ENCODE data around the gene TMEM256. TPM values are rescaled to one million over a fixed set of nuclear protein-coding genes. Genes with fewer than 3 reads are reported as not detected.
A peak's percentile ranks its signal among the peaks of the same experiment; 100 is the strongest.
"Not testable (repeated sequence)": the region's sequence is repeated elsewhere in the genome, so short reads cannot be mapped to it uniquely, and the experiment has no call there.

TMEM256 gene
- total and polyA plus RNA-seq, 2 donors = 109 to 152 TPM

GRCh38 chr17:7383371-7383741 is 20.5 kb downstream of the TMEM256 start:
- Histone ChIP-seq H3K4me3 (ENCODE audit: low read length in 2 of 2) (no peak overlapping the region), H3K36me3 (ENCODE audit: control insufficient read depth in 2 of 2, insufficient read depth in 2 of 2, low read length in 1 of 2) (no peaks in the 10 kb centered on the region), H3K4me1 (ENCODE audit: control insufficient read depth in 2 of 2, insufficient read depth in 2 of 2, low read length in 2 of 2) (peaks cover 2 to 17% of the 10 kb centered on the region in 2 donors), H3K9me3 (ENCODE audit: control insufficient read depth in 2 of 2, insufficient read depth in 1 of 2, low read length in 1 of 2) (peaks cover 0 to 6% of the 10 kb centered on the region in 2 donors), H3K27me3 (ENCODE audit: control insufficient read depth in 2 of 2, insufficient read depth in 1 of 2, low read length in 1 of 2) (peaks cover 34 to 68% of the 10 kb centered on the region in 2 donors), H3K27ac (ENCODE audit: low read depth in 1 of 2, low read length in 1 of 2) (no peak overlapping the region)
- WGBS = 93% methylated on average over 11 of the region's 11 CpGs
- DNase-seq (ENCODE audit: low read depth in 6 of 9, low spot score in 9 of 9) = no peak

- H3K4me1 ChIP-seq (ENCODE audit: control insufficient read depth in 2 of 2, insufficient read depth in 2 of 2, low read length in 2 of 2) = peaks cover 2 to 17% of the 10 kb centered on the region in 2 donors
- peaks cover 0 to 6% of the 10 kb centered on the region in 2 donors for H3K9me3 ChIP-seq (ENCODE audit: control insufficient read depth in 2 of 2, insufficient read depth in 1 of 2, low read length in 1 of 2)
- DNase-seq (ENCODE audit: low read depth in 6 of 9, low spot score in 9 of 9) = no peak
- WGBS = 98% methylated on average over 10 of the region's 10 CpGs
- no peak overlapping the region for H3K27ac ChIP-seq (ENCODE audit: low read depth in 1 of 2, low read length in 1 of 2)
- peaks cover 34 to 69% of the 10 kb centered on the region in 2 donors for H3K27me3 ChIP-seq (ENCODE audit: control insufficient read depth in 2 of 2, insufficient read depth in 1 of 2, low read length in 1 of 2)
- H3K36me3 ChIP-seq (ENCODE audit: control insufficient read depth in 2 of 2, insufficient read depth in 2 of 2, low read length in 1 of 2) = no peaks in the 10 kb centered on the region
- no peak overlapping the region for H3K4me3 ChIP-seq (ENCODE audit: low read length in 2 of 2)
Observed at GRCh38 chr17:7382901-7383300, 21.0 kb downstream of the TMEM256 start.

GRCh38 chr17:7380855-7381683 is 22.8 kb downstream of the TMEM256 start, which contains the start of gene TNK1:
TSS of gene TNK1 (plus strand) at chr17:7381089. CDS start at chr17:7382927, 1,838 bp downstream.
- Histone ChIP-seq H3K4me1 (ENCODE audit: control insufficient read depth in 2 of 2, insufficient read depth in 2 of 2, low read length in 2 of 2) (peaks cover 2 to 17% of the 10 kb centered on the region in 2 donors), H3K4me3 (ENCODE audit: low read length in 2 of 2) (peak within 1 kb of the TSS in 1 of 2 donors; percentile 4), H3K9me3 (ENCODE audit: control insufficient read depth in 2 of 2, insufficient read depth in 1 of 2, low read length in 1 of 2) (peaks cover 0 to 6% of the 10 kb centered on the region in 2 donors), H3K27me3 (ENCODE audit: control insufficient read depth in 2 of 2, insufficient read depth in 1 of 2, low read length in 1 of 2) (peaks cover 34 to 69% of the 10 kb centered on the region in 2 donors), H3K36me3 (ENCODE audit: control insufficient read depth in 2 of 2, insufficient read depth in 2 of 2, low read length in 1 of 2) (no peaks in the 10 kb centered on the region), H3K27ac (ENCODE audit: low read depth in 1 of 2, low read length in 1 of 2) (peak within 1 kb of the TSS in 1 of 2 donors; percentile 3)
- WGBS = 9% methylated on average over 52 of the region's 52 CpGs
- DNase-seq (ENCODE audit: low read depth in 6 of 9, low spot score in 9 of 9) = no peak

DNA sequence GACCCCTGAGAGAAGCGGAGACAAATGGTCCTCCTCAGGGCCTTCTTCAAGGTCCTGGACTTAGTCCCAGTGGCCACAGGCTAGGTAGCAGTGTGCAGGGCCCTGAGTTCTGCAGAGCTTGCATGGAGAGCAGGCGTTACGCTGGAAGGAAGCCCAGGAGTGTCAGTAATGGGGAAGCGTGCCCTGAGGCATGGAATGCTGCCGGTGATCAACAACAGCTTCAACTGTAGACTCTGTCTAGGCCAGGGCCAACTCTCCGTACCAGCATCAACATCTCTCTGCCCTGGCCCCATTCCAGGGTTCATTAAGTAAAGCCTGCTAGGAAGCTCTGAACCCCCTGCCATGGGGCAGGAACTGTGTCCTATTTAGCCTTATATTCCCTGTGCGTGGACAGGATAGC is 23.6 kb downstream of the TMEM256 start:
- Histone ChIP-seq H3K36me3 (ENCODE audit: control insufficient read depth in 2 of 2, insufficient read depth in 2 of 2, low read length in 1 of 2) (no peaks in the 10 kb centered on the region), H3K27me3 (ENCODE audit: control insufficient read depth in 2 of 2, insufficient read depth in 1 of 2, low read length in 1 of 2) (peaks cover 34 to 69% of the 10 kb centered on the region in 2 donors), H3K9me3 (ENCODE audit: control insufficient read depth in 2 of 2, insufficient read depth in 1 of 2, low read length in 1 of 2) (peaks cover 0 to 6% of the 10 kb centered on the region in 2 donors), H3K4me3 (ENCODE audit: low read length in 2 of 2) (no peak overlapping the region), H3K4me1 (ENCODE audit: control insufficient read depth in 2 of 2, insufficient read depth in 2 of 2, low read length in 2 of 2) (peaks cover 2 to 17% of the 10 kb centered on the region in 2 donors), H3K27ac (ENCODE audit: low read depth in 1 of 2, low read length in 1 of 2) (no peak overlapping the region)
- no peak for DNase-seq (ENCODE audit: low read depth in 6 of 9, low spot score in 9 of 9)
- 77% methylated on average over 7 of the region's 7 CpGs for WGBS

DNA sequence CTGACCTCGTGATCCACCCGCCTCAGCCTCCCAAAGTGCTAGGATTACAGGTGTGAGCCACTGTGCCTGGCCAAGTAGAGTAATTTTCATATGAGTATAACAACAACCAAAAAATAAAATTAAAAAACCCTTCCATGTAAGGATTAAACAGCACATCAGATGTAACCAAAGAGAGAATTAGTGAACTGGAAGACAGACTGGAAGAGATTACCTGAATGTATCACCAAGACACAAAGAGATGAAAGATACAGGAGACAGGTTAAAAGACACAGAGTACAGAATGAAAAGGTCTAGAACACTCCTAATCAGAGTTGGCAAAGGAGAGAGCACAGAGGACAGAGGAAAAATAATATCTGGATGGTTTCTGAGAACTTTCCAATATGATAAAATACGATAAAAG is 24.8 kb downstream of the TMEM256 start:
- 98% methylated on average over 3 of the region's 3 CpGs for WGBS
- Histone ChIP-seq H3K4me3 (ENCODE audit: low read length in 2 of 2) (no peak overlapping the region), H3K27ac (ENCODE audit: low read depth in 1 of 2, low read length in 1 of 2) (no peak overlapping the region), H3K36me3 (ENCODE audit: control insufficient read depth in 2 of 2, insufficient read depth in 2 of 2, low read length in 1 of 2) (no peaks in the 10 kb centered on the region), H3K9me3 (ENCODE audit: control insufficient read depth in 2 of 2, insufficient read depth in 1 of 2, low read length in 1 of 2) (peaks cover 0 to 6% of the 10 kb centered on the region in 2 donors), H3K4me1 (ENCODE audit: control insufficient read depth in 2 of 2, insufficient read depth in 2 of 2, low read length in 2 of 2) (peaks cover 0 to 10% of the 10 kb centered on the region in 2 donors), H3K27me3 (ENCODE audit: control insufficient read depth in 2 of 2, insufficient read depth in 1 of 2, low read length in 1 of 2) (peaks cover 34 to 64% of the 10 kb centered on the region in 2 donors)
- no peak for DNase-seq (ENCODE audit: low read depth in 6 of 9, low spot score in 9 of 9)

- 98% methylated on average over 2 of the region's 2 CpGs for WGBS
- Histone ChIP-seq H3K9me3 (ENCODE audit: control insufficient read depth in 2 of 2, insufficient read depth in 1 of 2, low read length in 1 of 2) (no peaks in the 10 kb centered on the region), H3K4me3 (ENCODE audit: low read length in 2 of 2) (no peak overlapping the region), H3K27ac (ENCODE audit: low read depth in 1 of 2, low read length in 1 of 2) (no peak overlapping the region), H3K36me3 (ENCODE audit: control insufficient read depth in 2 of 2, insufficient read depth in 2 of 2, low read length in 1 of 2) (no peaks in the 10 kb centered on the region), H3K27me3 (ENCODE audit: control insufficient read depth in 2 of 2, insufficient read depth in 1 of 2, low read length in 1 of 2) (peaks cover 0 to 26% of the 10 kb centered on the region in 2 donors), H3K4me1 (ENCODE audit: control insufficient read depth in 2 of 2, insufficient read depth in 2 of 2, low read length in 2 of 2) (no peaks in the 10 kb centered on the region)
- DNase-seq (ENCODE audit: low read depth in 6 of 9, low spot score in 9 of 9) = no peak
Observed at GRCh38 chr17:7374353-7374752, 29.5 kb downstream of the TMEM256 start.

GRCh38 chr17:7370853-7371252 is 33.0 kb downstream of the TMEM256 start:
- no peak for DNase-seq (ENCODE audit: low read depth in 6 of 9, low spot score in 9 of 9)
- Histone ChIP-seq H3K36me3 (ENCODE audit: control insufficient read depth in 2 of 2, insufficient read depth in 2 of 2, low read length in 1 of 2) (no peaks in the 10 kb centered on the region), H3K9me3 (ENCODE audit: control insufficient read depth in 2 of 2, insufficient read depth in 1 of 2, low read length in 1 of 2) (no peaks in the 10 kb centered on the region), H3K4me1 (ENCODE audit: control insufficient read depth in 2 of 2, insufficient read depth in 2 of 2, low read length in 2 of 2) (no peaks in the 10 kb centered on the region), H3K27ac (ENCODE audit: low read depth in 1 of 2, low read length in 1 of 2) (no peak overlapping the region), H3K27me3 (ENCODE audit: control insufficient read depth in 2 of 2, insufficient read depth in 1 of 2, low read length in 1 of 2) (peaks cover 0 to 27% of the 10 kb centered on the region in 2 donors), H3K4me3 (ENCODE audit: low read length in 2 of 2) (no peak overlapping the region)
- WGBS = 95% methylated on average over 4 of the region's 4 CpGs

- WGBS = 89% methylated on average over 5 of the region's 5 CpGs
- Histone ChIP-seq H3K4me3 (ENCODE audit: low read length in 2 of 2) (no peak overlapping the region), H3K27ac (ENCODE audit: low read depth in 1 of 2, low read length in 1 of 2) (no peak overlapping the region), H3K27me3 (ENCODE audit: control insufficient read depth in 2 of 2, insufficient read depth in 1 of 2, low read length in 1 of 2) (peaks cover 0 to 27% of the 10 kb centered on the region in 2 donors), H3K36me3 (ENCODE audit: control insufficient read depth in 2 of 2, insufficient read depth in 2 of 2, low read length in 1 of 2) (no peaks in the 10 kb centered on the region), H3K4me1 (ENCODE audit: control insufficient read depth in 2 of 2, insufficient read depth in 2 of 2, low read length in 2 of 2) (no peaks in the 10 kb centered on the region), H3K9me3 (ENCODE audit: control insufficient read depth in 2 of 2, insufficient read depth in 1 of 2, low read length in 1 of 2) (no peaks in the 10 kb centered on the region)
- DNase-seq (ENCODE audit: low read depth in 6 of 9, low spot score in 9 of 9) = no peak
Observed at GRCh38 chr17:7369825-7370224, 34.1 kb downstream of the TMEM256 start.

GRCh38 chr17:7368599-7368994 is 35.3 kb downstream of the TMEM256 start:
- H3K9me3 ChIP-seq (ENCODE audit: control insufficient read depth in 2 of 2, insufficient read depth in 1 of 2, low read length in 1 of 2); H3K27ac ChIP-seq (ENCODE audit: low read depth in 1 of 2, low read length in 1 of 2); H3K4me1 ChIP-seq (ENCODE audit: control insufficient read depth in 2 of 2, insufficient read depth in 2 of 2, low read length in 2 of 2); H3K4me3 ChIP-seq (ENCODE audit: low read length in 2 of 2); DNase-seq (ENCODE audit: low read depth in 6 of 9, low spot score in 9 of 9); H3K36me3 ChIP-seq (ENCODE audit: control insufficient read depth in 2 of 2, insufficient read depth in 2 of 2, low read length in 1 of 2): not testable (repeated sequence)
- H3K27me3 ChIP-seq (ENCODE audit: control insufficient read depth in 2 of 2, insufficient read depth in 1 of 2, low read length in 1 of 2) = peaks cover 0 to 24% of the 10 kb centered on the region in 2 donors
- 94% methylated on average over 5 of the region's 5 CpGs for WGBS
